Liver (tissue), 9 donors: Measurements from ENCODE around the gene ALG1. TPM values are rescaled to one million over a fixed set of nuclear protein-coding genes. Genes with fewer than 3 reads are reported as not detected.

ENCODE experiments used
- DNase-seq: peaks from one replicate; pipeline ENCODE4 v3.0.0-alpha.2; 2017; ENCODE audit warnings: low spot score
- H3K27ac ChIP-seq, 2 donors: one replicate each; pipeline ENCODE4 v1.7.0; 2013; ENCODE audit warnings: inconsistent platforms in 2 of 2, low read length in 2 of 2, control low read depth in 1 of 2, low read depth in 1 of 2, mild to moderate bottlenecking in 1 of 2
- H3K27me3 ChIP-seq, 4 donors: one replicate each; pipeline versions ENCODE4 v1.6.1 to v1.7.0; 2013; ENCODE audit warnings: low read length in 3 of 4, inconsistent platforms in 1 of 4, mild to moderate bottlenecking in 1 of 4, moderate library complexity in 1 of 4; ENCODE audit not compliant: control insufficient read depth in 4 of 4, insufficient read depth in 4 of 4
- H3K36me3 ChIP-seq, 4 donors: one replicate each; pipeline versions ENCODE4 v1.6.1 to v1.7.0; 2013; ENCODE audit warnings: low read length in 3 of 4, mild to moderate bottlenecking in 3 of 4, low read depth in 1 of 4, moderate library complexity in 1 of 4; ENCODE audit not compliant: control insufficient read depth in 4 of 4, insufficient read depth in 3 of 4
- H3K4me1 ChIP-seq, 4 donors: one replicate each; pipeline versions ENCODE4 v1.6.1 to v1.7.0; 2013; ENCODE audit warnings: low read length in 3 of 4, mild to moderate bottlenecking in 3 of 4, moderate library complexity in 1 of 4; ENCODE audit not compliant: control insufficient read depth in 4 of 4, insufficient read depth in 4 of 4
- H3K4me3 ChIP-seq, 3 donors: one replicate each; pipeline versions ENCODE4 v1.6.1 to v1.7.0; 2013; ENCODE audit warnings: low read length in 3 of 3, control low read depth in 1 of 3, low read depth in 1 of 3, mild to moderate bottlenecking in 1 of 3
- H3K9ac ChIP-seq, 2 donors: one replicate each; pipeline ENCODE4 v1.7.0; 2013; ENCODE audit warnings: low read length in 2 of 2, mild to moderate bottlenecking in 2 of 2, moderate library complexity in 2 of 2, control low read depth in 1 of 2, low read depth in 1 of 2
- H3K9me3 ChIP-seq, 4 donors: one replicate each; pipeline versions ENCODE4 v1.6.1 to v1.7.0; 2013; ENCODE audit warnings: low read length in 3 of 4; ENCODE audit not compliant: control insufficient read depth in 4 of 4
- EGR1 ChIP-seq, 2 donors: IDR thresholded peaks; 2 replicates each; pipeline ENCODE4 v1.6.1; 2016 to 2018; ENCODE audit warnings: antibody characterized with exemption in 2 of 2, low read depth in 2 of 2
- FOXA1 ChIP-seq: IDR thresholded peaks from 2 replicates; pipeline ENCODE4 v1.6.1; 2016; ENCODE audit warnings: antibody characterized with exemption
- FOXA2 ChIP-seq: IDR thresholded peaks from 2 replicates; pipeline ENCODE4 v1.6.1; 2016; ENCODE audit warnings: antibody characterized with exemption
- GABPA ChIP-seq, 2 donors: IDR thresholded peaks in 1 of 2; conservative IDR thresholded peaks in 1 of 2; 2 replicates each; pipeline ENCODE4 v1.6.1; 2016; ENCODE audit warnings: antibody characterized with exemption in 2 of 2, mild to moderate bottlenecking in 1 of 2, moderate library complexity in 1 of 2
- HNF4A ChIP-seq, 2 donors: conservative IDR thresholded peaks; 2 replicates each; pipeline ENCODE4 v1.6.1; 2016; ENCODE audit warnings: antibody characterized with exemption in 2 of 2, mild to moderate bottlenecking in 2 of 2
- HNF4G ChIP-seq: IDR thresholded peaks from 2 replicates; pipeline ENCODE4 v1.6.1; 2016; ENCODE audit warnings: antibody characterized with exemption
- NR2F2 ChIP-seq: IDR thresholded peaks from 2 replicates; pipeline ENCODE4 v1.6.1; 2016; ENCODE audit warnings: antibody characterized with exemption
- RAD21 ChIP-seq, 2 donors: IDR thresholded peaks; 2 replicates each; pipeline ENCODE4 v1.6.1; 2016; ENCODE audit warnings: antibody characterized with exemption in 2 of 2, mild to moderate bottlenecking in 2 of 2
- RXRA ChIP-seq, 2 donors: IDR thresholded peaks; 2 replicates each; pipeline ENCODE4 v1.6.1; 2017 to 2018; ENCODE audit warnings: antibody characterized with exemption in 2 of 2, mild to moderate bottlenecking in 1 of 2
- SP1 ChIP-seq: IDR thresholded peaks from 2 replicates; pipeline ENCODE4 v1.6.1; 2018; ENCODE audit warnings: antibody characterized with exemption, mild to moderate bottlenecking
- TAF1 ChIP-seq: conservative IDR thresholded peaks from 2 replicates; pipeline ENCODE4 v1.6.1; 2016; ENCODE audit warnings: antibody characterized with exemption, mild to moderate bottlenecking
- YY1 ChIP-seq: IDR thresholded peaks from 2 replicates; pipeline ENCODE4 v1.6.1; 2016; ENCODE audit warnings: antibody characterized with exemption, mild to moderate bottlenecking
- WGBS: extraction: QIAGEN DNeasy Blood & Tissue Kit; methylation state at CpG from one replicate; pipeline ENCODE4 v1.1.7; 2013; 5-methylcytosine and 5-hydroxymethylcytosine counted together
- polyA plus RNA-seq, 2 donors: library from polyadenylated mRNA; stranded (reverse) in 1 of 2; unstranded in 1 of 2; fragments of 200-250 nt in 1 of 2; fragments of >200 nt in 1 of 2; fragmentation: Nextera tagmentation in 1 of 2; extraction: Ambion mirVana in 1 of 2; gene quantifications; one replicate each; pipeline versions ENCODE4 v1.2.1 to v1.2.3, GENCODE V29; 2013 to 2015
- total RNA-seq, 2 donors: library from RNA; depleted of rRNA; stranded (reverse); fragments of >200 nt; gene quantifications; one replicate each; pipeline ENCODE4 v1.2.3, GENCODE V29; 2014
- TF ChIP-seq, protein P1 (sequence below): IDR thresholded peaks from 2 replicates; pipeline ENCODE4 v1.6.1; 2016; ENCODE audit warnings: antibody characterized with exemption
- TF ChIP-seq, protein P2 (sequence below): fragments of 150-350 bp; IDR thresholded peaks from 2 replicates; pipeline ENCODE4 v1.5.1; 2017; ENCODE audit warnings: improper control_type of control experiment, low read depth, low read length; ENCODE audit not compliant: missing input control
- TF ChIP-seq, protein P3 (sequence below): IDR thresholded peaks from 2 replicates; pipeline ENCODE4 v1.6.1; 2016; ENCODE audit warnings: antibody characterized with exemption
- TF ChIP-seq, protein P4 (sequence below): IDR thresholded peaks from 2 replicates; pipeline ENCODE4 v1.6.1; 2016; ENCODE audit warnings: antibody characterized with exemption, mild to moderate bottlenecking
- TF ChIP-seq, protein P5 (sequence below): IDR thresholded peaks from 2 replicates; pipeline ENCODE4 v1.6.1; 2016; ENCODE audit warnings: antibody characterized with exemption
- donor health status: healthy.
- donor health status: healthy.
- donor health status: healthy.
- donor health status: healthy.
- donor health status: healthy.

The ALG1 gene
- total and polyA plus RNA-seq, 4 donors, result 18.9 to 25.4 (median 20.6) TPM

DNA sequence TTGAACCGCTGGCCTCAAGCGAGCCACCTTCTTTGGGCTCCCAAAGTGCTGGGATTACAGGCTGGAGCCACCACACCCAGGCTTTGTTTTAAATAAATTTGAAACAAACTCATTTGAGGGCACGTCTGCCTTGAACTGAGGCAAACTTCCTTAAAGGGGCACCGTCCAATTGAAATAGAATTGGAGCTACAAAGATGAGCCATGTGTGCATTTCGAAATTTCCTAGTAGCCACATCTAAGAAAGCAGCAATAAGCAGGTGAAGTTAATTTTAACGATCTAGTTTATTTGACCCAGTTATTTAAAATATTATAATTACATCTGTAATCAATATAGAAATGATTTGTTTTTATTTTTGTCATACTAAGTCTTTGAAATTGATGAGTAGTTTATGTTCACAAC, 5.1 kb upstream of the ALG1 start:
- 81% methylated on average over 6 of the region's 6 CpGs for WGBS
- H3K4me1 ChIP-seq, result peaks cover 0 to 4% (median under 1%) of the 10 kb centered on the region in 4 donors
- no peaks in the 10 kb centered on the region for H3K27me3 ChIP-seq
- H3K9ac ChIP-seq, result no peak overlapping the region
- no peak overlapping the region for H3K4me3 ChIP-seq
- TF ChIP-seq YY1 (no peak), SP1 (no peak), NR2F2 (no peak), FOXA2 (no peak), HNF4A (conservative IDR thresholded peaks at IDR 0.05) (no peak), GABPA (IDR thresholded peaks at IDR 0.05 in 1 of 2, conservative IDR thresholded peaks at IDR 0.05 in 1 of 2) (no peak), FOXA1 (no peak), RXRA (IDR thresholded peaks at IDR 0.05) (no peak), TAF1 (no peak), HNF4G (no peak), EGR1 (IDR thresholded peaks at IDR 0.05; ENCODE audit: low read depth in 2 of 2) (no peak)
- TF ChIP-seq, protein P1, sequence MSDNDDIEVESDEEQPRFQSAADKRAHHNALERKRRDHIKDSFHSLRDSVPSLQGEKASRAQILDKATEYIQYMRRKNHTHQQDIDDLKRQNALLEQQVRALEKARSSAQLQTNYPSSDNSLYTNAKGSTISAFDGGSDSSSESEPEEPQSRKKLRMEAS, result no peak
- TF ChIP-seq, protein P2, sequence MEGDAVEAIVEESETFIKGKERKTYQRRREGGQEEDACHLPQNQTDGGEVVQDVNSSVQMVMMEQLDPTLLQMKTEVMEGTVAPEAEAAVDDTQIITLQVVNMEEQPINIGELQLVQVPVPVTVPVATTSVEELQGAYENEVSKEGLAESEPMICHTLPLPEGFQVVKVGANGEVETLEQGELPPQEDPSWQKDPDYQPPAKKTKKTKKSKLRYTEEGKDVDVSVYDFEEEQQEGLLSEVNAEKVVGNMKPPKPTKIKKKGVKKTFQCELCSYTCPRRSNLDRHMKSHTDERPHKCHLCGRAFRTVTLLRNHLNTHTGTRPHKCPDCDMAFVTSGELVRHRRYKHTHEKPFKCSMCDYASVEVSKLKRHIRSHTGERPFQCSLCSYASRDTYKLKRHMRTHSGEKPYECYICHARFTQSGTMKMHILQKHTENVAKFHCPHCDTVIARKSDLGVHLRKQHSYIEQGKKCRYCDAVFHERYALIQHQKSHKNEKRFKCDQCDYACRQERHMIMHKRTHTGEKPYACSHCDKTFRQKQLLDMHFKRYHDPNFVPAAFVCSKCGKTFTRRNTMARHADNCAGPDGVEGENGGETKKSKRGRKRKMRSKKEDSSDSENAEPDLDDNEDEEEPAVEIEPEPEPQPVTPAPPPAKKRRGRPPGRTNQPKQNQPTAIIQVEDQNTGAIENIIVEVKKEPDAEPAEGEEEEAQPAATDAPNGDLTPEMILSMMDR, result no peak
- TF ChIP-seq, protein P3, sequence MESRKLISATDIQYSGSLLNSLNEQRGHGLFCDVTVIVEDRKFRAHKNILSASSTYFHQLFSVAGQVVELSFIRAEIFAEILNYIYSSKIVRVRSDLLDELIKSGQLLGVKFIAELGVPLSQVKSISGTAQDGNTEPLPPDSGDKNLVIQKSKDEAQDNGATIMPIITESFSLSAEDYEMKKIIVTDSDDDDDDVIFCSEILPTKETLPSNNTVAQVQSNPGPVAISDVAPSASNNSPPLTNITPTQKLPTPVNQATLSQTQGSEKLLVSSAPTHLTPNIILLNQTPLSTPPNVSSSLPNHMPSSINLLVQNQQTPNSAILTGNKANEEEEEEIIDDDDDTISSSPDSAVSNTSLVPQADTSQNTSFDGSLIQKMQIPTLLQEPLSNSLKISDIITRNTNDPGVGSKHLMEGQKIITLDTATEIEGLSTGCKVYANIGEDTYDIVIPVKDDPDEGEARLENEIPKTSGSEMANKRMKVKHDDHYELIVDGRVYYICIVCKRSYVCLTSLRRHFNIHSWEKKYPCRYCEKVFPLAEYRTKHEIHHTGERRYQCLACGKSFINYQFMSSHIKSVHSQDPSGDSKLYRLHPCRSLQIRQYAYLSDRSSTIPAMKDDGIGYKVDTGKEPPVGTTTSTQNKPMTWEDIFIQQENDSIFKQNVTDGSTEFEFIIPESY, result no peak
- TF ChIP-seq, protein P4, sequence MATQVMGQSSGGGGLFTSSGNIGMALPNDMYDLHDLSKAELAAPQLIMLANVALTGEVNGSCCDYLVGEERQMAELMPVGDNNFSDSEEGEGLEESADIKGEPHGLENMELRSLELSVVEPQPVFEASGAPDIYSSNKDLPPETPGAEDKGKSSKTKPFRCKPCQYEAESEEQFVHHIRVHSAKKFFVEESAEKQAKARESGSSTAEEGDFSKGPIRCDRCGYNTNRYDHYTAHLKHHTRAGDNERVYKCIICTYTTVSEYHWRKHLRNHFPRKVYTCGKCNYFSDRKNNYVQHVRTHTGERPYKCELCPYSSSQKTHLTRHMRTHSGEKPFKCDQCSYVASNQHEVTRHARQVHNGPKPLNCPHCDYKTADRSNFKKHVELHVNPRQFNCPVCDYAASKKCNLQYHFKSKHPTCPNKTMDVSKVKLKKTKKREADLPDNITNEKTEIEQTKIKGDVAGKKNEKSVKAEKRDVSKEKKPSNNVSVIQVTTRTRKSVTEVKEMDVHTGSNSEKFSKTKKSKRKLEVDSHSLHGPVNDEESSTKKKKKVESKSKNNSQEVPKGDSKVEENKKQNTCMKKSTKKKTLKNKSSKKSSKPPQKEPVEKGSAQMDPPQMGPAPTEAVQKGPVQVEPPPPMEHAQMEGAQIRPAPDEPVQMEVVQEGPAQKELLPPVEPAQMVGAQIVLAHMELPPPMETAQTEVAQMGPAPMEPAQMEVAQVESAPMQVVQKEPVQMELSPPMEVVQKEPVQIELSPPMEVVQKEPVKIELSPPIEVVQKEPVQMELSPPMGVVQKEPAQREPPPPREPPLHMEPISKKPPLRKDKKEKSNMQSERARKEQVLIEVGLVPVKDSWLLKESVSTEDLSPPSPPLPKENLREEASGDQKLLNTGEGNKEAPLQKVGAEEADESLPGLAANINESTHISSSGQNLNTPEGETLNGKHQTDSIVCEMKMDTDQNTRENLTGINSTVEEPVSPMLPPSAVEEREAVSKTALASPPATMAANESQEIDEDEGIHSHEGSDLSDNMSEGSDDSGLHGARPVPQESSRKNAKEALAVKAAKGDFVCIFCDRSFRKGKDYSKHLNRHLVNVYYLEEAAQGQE, result no peak
- no peaks in the 10 kb centered on the region for H3K36me3 ChIP-seq
- H3K9me3 ChIP-seq, result no peaks in the 10 kb centered on the region
- DNase-seq, result no peak
- H3K27ac ChIP-seq, result no peak overlapping the region

DNA sequence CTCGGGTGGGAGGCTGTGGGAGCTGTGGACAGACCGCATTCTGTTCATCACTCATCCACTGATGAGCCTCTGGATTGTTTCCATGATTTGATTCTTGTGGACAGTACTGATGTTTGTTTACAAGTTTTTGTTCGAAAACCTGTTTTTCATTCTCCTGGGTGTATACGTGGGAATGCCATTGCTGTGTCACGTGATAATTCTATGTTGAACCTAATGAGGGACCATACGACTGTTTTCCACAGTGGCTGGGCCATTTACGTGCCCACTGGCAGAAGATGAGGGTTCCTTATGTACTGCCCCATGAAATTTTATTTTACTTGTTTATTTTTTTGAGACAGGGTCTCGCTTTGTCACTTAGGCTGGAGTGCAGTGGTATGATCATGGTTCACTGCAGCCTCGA, 2.6 kb upstream of the ALG1 start:
- no peak overlapping the region for H3K27ac ChIP-seq
- WGBS, result 89% methylated on average over 9 of the region's 9 CpGs

More for the DNA sequence above, 2.6 kb upstream of the ALG1 start:
- no peak overlapping the region for H3K4me3 ChIP-seq
- peaks cover 1 to 19% (median 8%) of the 10 kb centered on the region in 4 donors for H3K4me1 ChIP-seq
- no peaks in the 10 kb centered on the region for H3K27me3 ChIP-seq
- TF ChIP-seq, protein P3, result no peak
- TF ChIP-seq YY1 (no peak), TAF1 (no peak), NR2F2 (no peak), RAD21 (IDR thresholded peaks at IDR 0.05) (no peak), RXRA (IDR thresholded peaks at IDR 0.05) (no peak)
- TF ChIP-seq, protein P5, sequence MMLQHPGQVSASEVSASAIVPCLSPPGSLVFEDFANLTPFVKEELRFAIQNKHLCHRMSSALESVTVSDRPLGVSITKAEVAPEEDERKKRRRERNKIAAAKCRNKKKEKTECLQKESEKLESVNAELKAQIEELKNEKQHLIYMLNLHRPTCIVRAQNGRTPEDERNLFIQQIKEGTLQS, result no peak
- no peaks in the 10 kb centered on the region for H3K9me3 ChIP-seq
- H3K9ac ChIP-seq, result no peak overlapping the region
- no peaks in the 10 kb centered on the region for H3K36me3 ChIP-seq
- DNase-seq, result no peak
